Activated T-helper 1 cell treated with Interleukin-2 at 50 U/mL for 16 hours (primary cell): ENCODE data around the gene SLC35E3.
A peak's percentile ranks its signal among the peaks of the same experiment; 100 is the strongest.

Experiments
- DNase-seq: peaks from one replicate; pipeline ENCODE4 v3.0.0-alpha.2; 2020; ENCODE audit warnings: low read depth

Gene SLC35E3

GRCh38 chr12:68745904-68746571 is at the start of gene SLC35E3:
TSS of gene SLC35E3 (plus strand) at chr12:68746176. CDS start at chr12:68746378, 202 bp downstream.
- DNase-seq = peak; percentile 87

- DNase-seq = no peak
Measured at GRCh38 chr12:68699486-68699885, 46.5 kb upstream of the SLC35E3 start.

- no peak for DNase-seq
Measured at GRCh38 chr12:68727776-68728175, 18.2 kb upstream of the SLC35E3 start.

GRCh38 chr12:68733661-68734071 is 12.3 kb upstream of the SLC35E3 start:
- no peak for DNase-seq

- no peak for DNase-seq
Measured at GRCh38 chr12:68739891-68740290, 6.1 kb upstream of the SLC35E3 start.

GRCh38 chr12:68743356-68743755 is 2.6 kb upstream of the SLC35E3 start:
- no peak for DNase-seq

GRCh38 chr12:68745376-68745903 is 536 bp upstream of the SLC35E3 start:
- no peak for DNase-seq

- peak; percentile 4 for DNase-seq
Measured at GRCh38 chr12:68746572-68747180, 700 bp downstream of the SLC35E3 start.

- no peak for DNase-seq
Measured at GRCh38 chr12:68749443-68749842, 3.5 kb downstream of the SLC35E3 start.

GRCh38 chr12:68749861-68750260 is 3.9 kb downstream of the SLC35E3 start:
- DNase-seq = no peak

- DNase-seq = no peak
Measured at GRCh38 chr12:68750506-68750905, 4.5 kb downstream of the SLC35E3 start.

- no peak for DNase-seq
Measured at GRCh38 chr12:68755536-68756243, 9.7 kb downstream of the SLC35E3 start.

- no peak for DNase-seq
Measured at GRCh38 chr12:68759852-68760251, 13.9 kb downstream of the SLC35E3 start.

GRCh38 chr12:68760806-68761441 is 14.9 kb downstream of the SLC35E3 start:
- no peak for DNase-seq

- no peak for DNase-seq
Measured at GRCh38 chr12:68761442-68761812, 15.5 kb downstream of the SLC35E3 start.

- no peak for DNase-seq
Measured at GRCh38 chr12:68761901-68762630, 16.1 kb downstream of the SLC35E3 start.

GRCh38 chr12:68762691-68763090 is 16.7 kb downstream of the SLC35E3 start:
- DNase-seq = no peak

- no peak for DNase-seq
Measured at GRCh38 chr12:68765696-68766095, 19.7 kb downstream of the SLC35E3 start.

- DNase-seq = no peak
Measured at GRCh38 chr12:68766646-68767045, 20.7 kb downstream of the SLC35E3 start.

- no peak for DNase-seq
Measured at GRCh38 chr12:68767191-68767590, 21.2 kb downstream of the SLC35E3 start.

GRCh38 chr12:68768431-68768939 is 22.5 kb downstream of the SLC35E3 start:
- no peak for DNase-seq

GRCh38 chr12:68769941-68770340 is 24.0 kb downstream of the SLC35E3 start:
- DNase-seq = no peak
